ENCODE data around the gene DNAJC11.
"Not testable (repeated sequence)": the region's sequence is repeated elsewhere in the genome, so short reads cannot be mapped to it uniquely, and the experiment has no call there.

DNAJC11 gene

DNA sequence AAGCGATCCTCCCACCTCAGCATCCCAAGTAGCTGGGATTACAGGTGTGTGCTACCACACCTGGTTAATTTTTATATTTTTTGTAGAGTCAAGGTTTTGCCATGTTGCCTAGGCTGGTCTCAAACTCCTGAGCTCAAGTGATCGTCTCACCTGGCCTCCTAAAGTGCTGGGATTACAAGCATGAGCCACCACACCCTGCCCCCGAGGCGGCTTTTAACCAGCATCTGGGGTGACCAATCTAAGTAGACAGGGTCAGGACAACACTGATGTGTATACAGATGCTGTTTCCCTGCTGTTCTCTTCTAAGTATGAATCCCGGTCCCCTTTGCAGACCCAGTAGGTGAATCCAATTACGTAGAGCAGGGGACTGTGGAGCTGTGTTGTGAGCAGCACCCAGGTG is 53.1 kb downstream of the DNAJC11 start:
- DNase-seq = no peak

DNA sequence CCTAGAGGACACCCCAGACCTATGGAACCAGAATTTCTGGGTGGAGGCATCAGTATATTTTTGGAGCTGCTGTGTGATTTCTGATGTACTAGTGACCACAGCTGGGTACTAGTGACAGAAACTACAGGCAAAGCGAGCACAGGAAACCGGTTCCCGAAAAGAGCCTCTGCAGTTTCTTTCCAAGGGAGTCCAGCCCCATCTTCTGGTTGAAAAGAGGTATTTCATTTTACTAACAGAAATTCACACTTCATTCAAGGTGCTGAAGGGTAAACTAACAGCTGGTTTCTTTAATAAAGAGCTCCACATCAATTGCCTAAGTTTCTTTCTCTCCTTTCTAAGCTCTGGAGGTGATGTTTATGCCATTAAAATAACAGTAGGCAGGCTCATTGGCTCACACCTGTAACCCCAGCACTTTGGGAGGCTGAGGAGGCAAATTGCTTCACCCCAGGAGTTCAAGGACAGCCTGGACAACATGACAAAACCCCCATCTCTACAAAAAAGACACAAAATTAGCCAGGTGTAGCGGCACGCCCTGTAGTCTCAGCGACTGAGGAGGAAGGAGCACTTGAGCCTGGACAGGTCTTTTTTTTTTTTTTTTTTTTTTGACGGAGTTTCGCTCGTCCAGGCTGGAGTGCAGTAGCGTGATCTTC is 55.0 kb downstream of the DNAJC11 start:
- DNase-seq = peak; percentile 37

DNA sequence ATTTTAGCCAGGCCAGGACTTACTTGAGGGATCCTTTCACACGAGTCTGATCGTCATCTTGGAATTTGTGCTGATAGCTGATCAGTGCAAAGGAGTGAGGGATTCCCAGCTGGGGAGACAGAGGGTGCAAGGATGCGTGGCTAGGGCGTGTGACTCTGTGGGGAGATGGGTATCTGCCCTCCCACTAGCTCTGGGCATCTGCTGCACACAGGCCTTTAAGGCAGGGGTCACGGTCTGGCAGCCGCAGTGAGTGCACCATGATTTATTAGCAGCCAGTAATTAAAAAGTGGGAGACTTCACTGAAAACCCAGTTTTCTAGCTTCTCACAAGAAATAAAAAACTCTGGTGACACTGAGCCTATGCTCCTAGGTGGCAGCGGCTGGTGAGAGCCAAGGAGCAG is 56.6 kb downstream of the DNAJC11 start:
- no peak for DNase-seq

- DNase-seq = not testable (repeated sequence)
Measured at GRCh38 chr1:6640867-6641266, 60.7 kb downstream of the DNAJC11 start.

DNA sequence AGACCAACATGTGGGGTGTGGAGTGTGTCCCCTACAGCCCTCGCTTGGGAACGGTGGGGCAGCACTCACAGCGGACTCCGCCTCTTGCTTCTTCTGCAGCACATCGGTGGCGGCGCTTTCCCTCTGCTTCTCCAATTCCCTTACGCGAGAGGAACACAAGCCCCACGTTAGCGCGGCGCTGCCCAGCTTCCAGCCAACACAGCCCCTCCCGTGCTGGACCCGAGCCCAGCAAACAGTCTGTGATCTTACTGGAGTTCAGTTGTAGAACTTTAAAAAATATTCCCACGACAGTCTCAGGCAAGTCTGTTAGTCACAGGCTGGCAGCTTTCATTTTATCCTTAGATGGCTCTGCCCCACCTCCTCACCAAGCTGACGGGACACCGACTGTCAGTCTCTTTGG is 63.4 kb downstream of the DNAJC11 start:
- no peak for DNase-seq

- no peak for DNase-seq
Measured at GRCh38 chr1:6637770-6638169, 63.8 kb downstream of the DNAJC11 start.

GRCh38 chr1:6636778-6637177 is 64.8 kb downstream of the DNAJC11 start:
- not testable (repeated sequence) for DNase-seq

GRCh38 chr1:6635910-6636760 is 65.5 kb downstream of the DNAJC11 start:
- DNase-seq = no peak

GRCh38 chr1:6635161-6635909 is 66.3 kb downstream of the DNAJC11 start:
- DNase-seq = no peak

GRCh38 chr1:6634371-6635052 is 67.1 kb downstream of the DNAJC11 start:
- DNase-seq = no peak

DNA sequence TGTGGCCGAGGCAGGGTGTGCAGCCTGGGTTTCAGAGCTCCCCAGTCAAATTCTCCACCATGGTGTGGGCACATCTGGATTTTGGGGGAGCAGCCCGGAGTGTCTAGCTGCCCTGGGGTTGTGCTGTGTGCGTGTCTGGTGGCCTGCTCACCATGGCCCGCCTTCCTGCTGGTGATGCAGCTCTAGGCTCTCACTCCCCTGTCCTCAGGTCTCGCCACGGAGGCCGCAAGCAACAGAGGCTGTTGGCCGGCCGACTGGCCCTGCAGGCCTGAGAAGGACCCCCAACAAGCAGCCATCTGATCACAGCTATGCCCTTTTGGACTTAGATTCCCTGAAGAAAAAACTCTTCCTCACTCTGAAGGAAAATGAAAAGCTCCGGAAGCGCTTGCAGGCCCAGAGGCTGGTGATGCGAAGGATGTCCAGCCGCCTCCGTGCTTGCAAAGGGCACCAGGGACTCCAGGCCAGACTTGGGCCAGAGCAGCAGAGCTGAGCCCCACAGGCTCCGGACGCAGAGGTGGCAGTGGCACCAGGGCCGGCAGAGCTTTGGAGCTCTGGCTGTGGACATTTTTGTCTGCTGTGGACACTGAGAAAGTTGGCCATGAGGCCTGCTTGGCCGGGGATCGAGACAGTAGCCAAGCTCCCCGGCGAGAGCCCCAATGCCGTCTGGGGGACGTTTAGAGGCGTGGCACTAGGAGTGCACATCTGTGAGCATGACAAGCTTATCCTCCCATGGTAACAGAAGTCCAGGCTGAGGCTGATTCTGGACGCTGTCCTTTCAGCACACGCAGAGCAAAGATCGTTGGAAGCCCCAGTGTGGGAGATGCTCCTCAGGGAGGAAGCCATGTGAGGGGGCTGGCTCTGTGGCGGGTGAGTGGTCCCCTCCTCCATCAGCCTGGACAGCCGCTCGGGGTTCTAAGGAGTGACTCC is 68.8 kb downstream of the DNAJC11 start:
- DNase-seq = no peak

DNA sequence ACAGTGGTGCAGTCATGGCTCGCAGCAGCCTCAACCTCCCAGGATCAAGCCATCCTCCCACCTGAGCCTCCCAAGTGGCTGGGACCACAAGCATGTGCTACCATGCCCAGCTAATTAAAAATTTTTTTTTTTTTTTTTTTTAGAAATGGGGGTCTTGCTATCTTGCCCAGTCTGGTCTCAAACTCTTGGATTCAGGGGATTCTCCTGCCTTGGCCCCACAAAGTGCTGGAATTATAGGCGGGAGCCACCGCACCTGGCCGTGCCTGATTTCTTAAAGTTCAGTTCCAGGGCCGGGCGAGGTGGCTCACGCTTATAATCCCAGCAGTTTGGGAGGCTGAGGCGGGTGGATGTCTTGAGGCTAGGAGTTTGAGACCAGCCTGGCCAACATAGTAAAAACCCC is 70.6 kb downstream of the DNAJC11 start:
- DNase-seq = no peak

DNA sequence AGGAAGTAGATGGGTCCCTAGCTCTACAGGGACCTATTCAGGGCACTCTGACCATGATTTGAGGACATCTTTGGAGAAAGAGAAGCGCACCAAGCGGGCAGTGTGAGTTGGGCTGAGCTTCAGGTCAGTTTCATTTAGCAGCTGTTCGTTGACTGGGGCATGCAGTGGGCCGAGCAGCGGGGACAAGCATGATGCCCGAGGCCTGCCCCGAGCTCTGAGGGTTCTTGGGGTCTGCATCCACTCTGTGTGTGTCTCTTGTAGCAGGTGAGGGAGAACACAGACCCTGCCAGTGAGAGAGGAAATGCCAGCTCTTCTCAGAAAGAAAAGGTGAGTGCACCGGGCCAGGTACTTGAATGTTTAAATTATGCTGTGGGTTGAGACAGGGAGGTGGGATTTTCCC is 71.6 kb downstream of the DNAJC11 start:
- DNase-seq = no peak

DNA sequence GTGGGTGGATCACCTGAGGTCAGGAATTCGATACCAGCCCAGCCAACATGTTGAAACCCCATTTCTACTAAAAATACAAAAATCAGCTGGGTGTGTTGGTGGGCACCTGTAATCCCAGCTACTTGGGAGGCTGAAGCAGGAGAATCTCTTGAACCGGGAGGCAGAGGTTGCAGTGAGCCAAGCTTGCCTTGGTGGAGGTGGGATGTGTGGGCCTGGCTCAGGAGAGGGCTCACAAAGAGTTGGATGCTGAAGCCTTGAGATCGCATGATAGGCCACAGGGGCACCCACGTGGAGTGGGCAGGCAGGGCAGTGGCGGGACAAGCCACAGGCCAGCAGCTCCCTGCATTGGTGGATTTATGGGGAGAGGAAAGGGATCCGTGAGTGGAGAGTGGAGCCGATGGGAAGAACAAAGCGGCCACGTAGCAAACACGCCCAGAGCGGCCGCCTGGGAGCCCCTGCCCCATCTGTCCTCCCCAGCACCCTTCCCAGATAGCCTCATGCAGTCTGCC is 72.6 kb downstream of the DNAJC11 start:
- no peak for DNase-seq

DNA sequence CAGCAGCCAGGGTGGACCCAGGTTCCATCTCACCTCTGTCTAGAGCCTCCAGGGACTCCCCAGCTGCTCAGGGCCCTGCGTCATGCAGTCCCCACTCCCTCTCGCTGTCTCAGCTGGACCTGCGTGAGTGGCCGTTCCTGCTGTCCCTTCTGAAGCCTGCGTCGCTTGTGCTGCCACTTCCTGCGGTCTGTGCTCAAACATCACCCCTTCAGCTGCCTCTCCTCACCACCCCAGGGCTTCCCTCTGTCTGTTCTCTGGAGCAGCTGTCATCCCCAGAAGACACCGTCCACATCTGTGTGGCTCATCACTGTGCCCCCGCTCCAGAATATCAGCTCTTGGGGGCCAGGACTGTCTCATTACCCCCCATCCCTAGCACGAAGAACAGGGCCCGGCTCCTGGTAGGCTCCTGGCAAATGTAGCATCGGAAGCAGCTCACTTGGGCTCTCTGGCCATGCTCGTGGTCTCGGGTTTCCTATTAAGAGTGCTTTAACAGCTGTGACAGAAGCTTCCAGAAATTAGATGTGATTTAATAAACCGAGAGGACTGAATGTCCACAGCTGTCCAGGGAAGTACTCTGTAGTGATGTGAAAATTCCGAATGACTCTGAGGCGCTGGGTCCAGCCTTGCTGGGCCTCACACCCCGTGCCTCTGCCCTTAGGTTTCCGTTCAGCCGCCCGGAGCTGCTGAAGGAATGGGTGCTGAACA is 73.6 kb downstream of the DNAJC11 start:
- no peak for DNase-seq

- no peak for DNase-seq
Measured at GRCh38 chr1:6627031-6627430, 74.6 kb downstream of the DNAJC11 start.

- no peak for DNase-seq
Measured at GRCh38 chr1:6625584-6626149, 75.9 kb downstream of the DNAJC11 start.

GRCh38 chr1:6624710-6625583 is 76.7 kb downstream of the DNAJC11 start, which contains the start of gene THAP3:
TSS of gene THAP3 (plus strand) at chr1:6624868. CDS start at chr1:6625219, 351 bp downstream.
- DNase-seq = peak; percentile 46

GRCh38 chr1:6623269-6623965 is 78.2 kb downstream of the DNAJC11 start:
- no peak for DNase-seq
